Body of pancreas (tissue), 4 donors: Measurements from ENCODE around the gene FCAMR. TPM values are rescaled to one million over a fixed set of nuclear protein-coding genes. Genes with fewer than 3 reads are reported as not detected.

Experiments used
- ATAC-seq: fragments of 150-250 bp; one replicate; pipeline ENCODE4 v1.9.1; 2016
- DNase-seq, 4 donors: peaks; one replicate each; pipeline ENCODE4 v3.0.0-alpha.2; 2019
- H3K27ac ChIP-seq, 4 donors: fragments of 200-600 bp; sonication (generic); 1 replicate in 3 of 4; 2 replicates in 1 of 4; pipeline versions ENCODE4 v1.5.1 to v1.6.1; 2016 to 2019; ENCODE audit warnings: mild to moderate bottlenecking in 1 of 4, mixed read lengths in 1 of 4, moderate library complexity in 1 of 4
- H3K27me3 ChIP-seq, 2 donors: fragments of 200-600 bp; sonication (generic); one replicate each; pipeline ENCODE4 v1.6.0; 2016; ENCODE audit warnings: mild to moderate bottlenecking in 1 of 2
- H3K36me3 ChIP-seq, 2 donors: fragments of 200-600 bp; sonication (generic); replicated peaks in 1 of 2; 2 replicates each; pipeline ENCODE4 v1.5.1; 2016; ENCODE audit warnings: low read depth in 2 of 2; ENCODE audit not compliant: insufficient read depth in 1 of 2
- H3K4me1 ChIP-seq: fragments of 200-600 bp; sonication (generic); one replicate; pipeline ENCODE4 v1.6.0; 2016
- H3K4me3 ChIP-seq, 2 donors: fragments of 200-600 bp; sonication (generic); 1 replicate in 1 of 2; 2 replicates in 1 of 2; pipeline ENCODE4 v1.5.1; 2016 to 2019
- H3K9me3 ChIP-seq, 3 donors: fragments of 200-600 bp; sonication (generic); 1 replicate in 2 of 3; 2 replicates in 1 of 3; pipeline ENCODE4 v1.5.1; 2016
- POLR2A ChIP-seq, 3 donors: fragments of 450-650 bp; IDR thresholded peaks; one replicate each; pipeline ENCODE4 v1.6.1; 2016; ENCODE audit warnings: antibody characterized with exemption in 3 of 3, mild to moderate bottlenecking in 2 of 3
- WGBS, 2 donors: methylation state at CpG; one replicate each; pipeline ENCODE4 v1.1.5; 2017; 5-methylcytosine and 5-hydroxymethylcytosine counted together
- intact Hi-C: fragments of 100-400 bp; cut with DNase I; formaldehyde crosslinking; loops from one replicate; pipeline ENCODE4 v1.15.1; 2023
- total RNA-seq, 2 donors: library from RNA; depleted of rRNA; stranded (reverse); fragments of >200 nt; gene quantifications; one replicate each; pipeline ENCODE4 v1.1.0, GENCODE V29; 2016
- TF ChIP-seq, protein P1 (sequence below), 7 experiments: fragments of 450-650 bp in 4 of 7; fragments of 200-600 bp in 3 of 7; sonication (generic) in 3 of 7; IDR thresholded peaks; one replicate each; pipeline ENCODE4 v1.5.1; 2016 to 2019; ENCODE audit warnings: antibody characterized with exemption in 7 of 7

The FCAMR gene
- total RNA-seq, 2 donors from 2014 or later: not detected

DNA sequence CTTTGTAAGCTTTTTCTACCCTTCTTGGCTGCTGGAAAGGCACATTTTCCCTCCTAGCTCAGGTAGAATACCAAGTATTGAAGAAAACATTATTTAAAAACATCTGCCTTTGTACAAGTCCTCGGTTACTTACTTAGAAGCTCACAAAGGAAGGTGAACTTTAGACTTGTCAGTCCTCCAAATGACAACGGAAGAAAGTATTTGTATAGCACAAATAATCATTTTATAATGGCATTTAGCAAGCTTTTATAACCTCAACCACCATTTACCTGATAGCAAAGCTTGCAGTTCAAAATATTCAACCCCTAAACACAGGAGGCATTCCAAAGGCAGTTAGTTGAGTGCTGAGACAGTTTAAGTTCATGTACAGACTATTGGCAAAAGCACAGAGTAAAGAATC is 2.5 kb upstream of the FCAMR start:
- H3K4me3 ChIP-seq: no peak overlapping the region
- no peak for DNase-seq
- H3K27me3 ChIP-seq: no peaks in the 10 kb centered on the region
- H3K4me1 ChIP-seq: peaks cover 16% of the 10 kb centered on the region
- no peaks in the 10 kb centered on the region for H3K9me3 ChIP-seq
- 21% methylated on average over 2 of the region's 2 CpGs for WGBS, 2 donors
- H3K27ac ChIP-seq: no peak overlapping the region
- H3K36me3 ChIP-seq: no peaks in the 10 kb centered on the region
- ATAC-seq: no peak
- TF ChIP-seq, protein P1, sequence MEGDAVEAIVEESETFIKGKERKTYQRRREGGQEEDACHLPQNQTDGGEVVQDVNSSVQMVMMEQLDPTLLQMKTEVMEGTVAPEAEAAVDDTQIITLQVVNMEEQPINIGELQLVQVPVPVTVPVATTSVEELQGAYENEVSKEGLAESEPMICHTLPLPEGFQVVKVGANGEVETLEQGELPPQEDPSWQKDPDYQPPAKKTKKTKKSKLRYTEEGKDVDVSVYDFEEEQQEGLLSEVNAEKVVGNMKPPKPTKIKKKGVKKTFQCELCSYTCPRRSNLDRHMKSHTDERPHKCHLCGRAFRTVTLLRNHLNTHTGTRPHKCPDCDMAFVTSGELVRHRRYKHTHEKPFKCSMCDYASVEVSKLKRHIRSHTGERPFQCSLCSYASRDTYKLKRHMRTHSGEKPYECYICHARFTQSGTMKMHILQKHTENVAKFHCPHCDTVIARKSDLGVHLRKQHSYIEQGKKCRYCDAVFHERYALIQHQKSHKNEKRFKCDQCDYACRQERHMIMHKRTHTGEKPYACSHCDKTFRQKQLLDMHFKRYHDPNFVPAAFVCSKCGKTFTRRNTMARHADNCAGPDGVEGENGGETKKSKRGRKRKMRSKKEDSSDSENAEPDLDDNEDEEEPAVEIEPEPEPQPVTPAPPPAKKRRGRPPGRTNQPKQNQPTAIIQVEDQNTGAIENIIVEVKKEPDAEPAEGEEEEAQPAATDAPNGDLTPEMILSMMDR (IDR thresholded peaks at IDR 0.05): no peak
- no peak for TF ChIP-seq POLR2A (IDR thresholded peaks at IDR 0.05)
- intact Hi-C loops: loop anchor here (5.0 kb wide), 1 partner anchor 50 kb away; the partner anchor contains the start of gene FCMR

DNA sequence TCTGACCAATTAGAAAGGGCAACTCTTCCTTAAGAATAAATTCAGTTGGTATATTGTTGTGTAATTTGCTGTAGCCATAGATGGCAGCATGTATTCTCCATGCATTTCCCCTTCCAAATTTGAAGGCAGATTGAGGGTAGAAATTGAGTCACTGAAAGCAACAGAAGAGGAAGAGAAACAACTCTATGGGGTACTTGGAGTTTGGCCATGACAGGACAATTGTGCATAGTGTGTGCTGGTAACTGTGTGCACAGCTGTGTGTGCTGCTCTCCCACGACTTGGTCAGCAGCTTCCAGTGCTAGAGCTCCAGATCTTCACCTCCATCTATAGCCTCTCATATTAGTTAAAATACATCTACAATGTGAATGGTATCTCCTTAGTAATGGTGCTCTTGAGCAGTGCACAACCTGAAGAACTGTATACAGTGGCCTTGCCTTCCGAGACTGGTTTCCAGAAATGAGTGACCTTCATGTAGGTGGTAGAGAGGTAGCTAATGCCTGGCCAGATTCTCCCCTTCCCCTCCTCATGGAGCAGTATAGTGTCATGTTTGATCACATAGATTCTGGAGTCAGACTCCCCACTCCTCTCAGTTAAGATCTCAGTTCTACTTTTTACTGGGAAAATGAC is 882 bp upstream of the FCAMR start:
- TF ChIP-seq, protein P1 (IDR thresholded peaks at IDR 0.05): no peak
- H3K27ac ChIP-seq: no peak overlapping the region
- ATAC-seq: no peak

DNA sequence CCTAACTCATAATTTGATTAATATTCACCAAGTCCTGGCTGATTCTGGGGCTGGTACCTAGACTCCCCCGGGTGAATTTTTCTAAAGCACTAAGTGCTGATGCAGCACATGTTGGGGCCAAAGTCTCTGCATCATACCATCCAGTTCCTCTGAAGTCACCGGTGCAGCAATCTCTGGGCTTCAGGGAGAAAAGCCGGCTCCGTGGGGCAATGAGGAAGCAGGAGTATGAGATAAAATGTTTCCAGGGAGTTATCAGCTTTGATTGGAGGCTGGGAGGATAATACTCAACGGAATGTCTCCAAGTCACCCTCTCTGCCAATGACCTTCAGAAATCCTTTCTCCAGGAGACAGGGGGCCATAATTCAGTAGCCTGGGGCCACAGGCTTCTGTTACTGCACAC is 1.2 kb downstream of the FCAMR start:
- Histone ChIP-seq H3K27ac (peak overlapping the region in 3 of 4 donors; percentile 9 to 51 (median 50)), H3K36me3 (no peaks in the 10 kb centered on the region), H3K4me3 (no peak overlapping the region), H3K4me1 (peaks cover 16% of the 10 kb centered on the region), H3K9me3 (no peaks in the 10 kb centered on the region), H3K27me3 (no peaks in the 10 kb centered on the region)
- TF ChIP-seq, protein P1 (IDR thresholded peaks at IDR 0.05): no peak
- TF ChIP-seq POLR2A (IDR thresholded peaks at IDR 0.05): no peak
- peak; percentile 81 for ATAC-seq
- 9 to 10% methylated on average over 5 of the region's 5 CpGs for WGBS, 2 donors
- DNase-seq: peak; percentile 33 to 59 (median 46)
- intact Hi-C loops: no loop called here

More for the DNA sequence above, 882 bp upstream of the FCAMR start:
- no peaks in the 10 kb centered on the region for H3K9me3 ChIP-seq
- peaks cover 16% of the 10 kb centered on the region for H3K4me1 ChIP-seq
- no peak overlapping the region for H3K4me3 ChIP-seq
- H3K27me3 ChIP-seq: no peaks in the 10 kb centered on the region
- H3K36me3 ChIP-seq: no peaks in the 10 kb centered on the region
- WGBS, 2 donors: 67 to 82% methylated on average over 2 of the region's 2 CpGs
- DNase-seq: peak in 1 of 4 donors; percentile 20
- intact Hi-C loops: loop anchor here (5.0 kb wide), 1 partner anchor 49 kb away; the partner anchor contains the start of gene FCMR

DNA sequence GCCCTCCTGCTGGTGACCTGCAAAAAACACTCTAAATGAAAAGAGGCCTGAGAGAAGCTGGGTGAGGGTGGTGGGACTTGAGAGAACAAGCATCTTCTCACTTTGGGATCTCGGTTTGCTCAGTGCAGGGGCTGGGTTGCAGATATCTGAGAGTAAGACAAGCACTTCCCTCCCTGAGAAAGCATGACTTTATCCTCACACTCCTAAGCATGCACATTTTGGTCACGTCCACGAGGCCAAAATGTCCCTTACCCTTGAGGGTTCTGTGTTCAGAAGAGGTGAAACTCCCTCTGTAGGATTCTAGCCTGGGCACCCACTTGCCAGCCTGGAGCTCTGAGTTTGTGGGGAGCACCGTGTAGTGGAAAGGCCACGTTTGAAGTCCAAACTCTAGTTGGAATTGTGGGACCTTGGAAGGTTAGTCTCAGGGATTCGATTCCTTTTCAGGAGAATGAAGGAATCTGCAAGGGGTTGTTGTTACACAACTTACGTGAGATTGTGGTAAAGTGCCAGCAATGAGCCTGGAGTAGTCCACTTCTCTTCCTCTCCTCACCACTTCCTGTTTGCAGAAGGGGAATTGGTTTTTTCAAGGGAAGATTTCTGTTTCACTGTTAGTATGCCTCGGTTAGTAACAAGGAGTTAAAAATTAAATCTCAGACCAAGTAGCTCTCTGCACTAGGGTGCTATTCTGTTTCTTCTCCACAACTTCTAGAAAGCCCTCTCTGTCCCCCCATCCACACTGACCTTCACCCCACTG is 3.0 kb downstream of the FCAMR start:
- ATAC-seq (no peak), DNase-seq (peak in 1 of 4 donors; percentile 32)
- intact Hi-C loops: no loop called here
- H3K36me3 ChIP-seq: no peaks in the 10 kb centered on the region
- H3K4me3 ChIP-seq: no peak overlapping the region
- H3K27ac ChIP-seq: no peak overlapping the region
- H3K27me3 ChIP-seq: no peaks in the 10 kb centered on the region
- 51 to 77% methylated on average over 7 to 8 of the region's 8 CpGs for WGBS, 2 donors
- TF ChIP-seq, protein P1 (IDR thresholded peaks at IDR 0.05): no peak
- TF ChIP-seq POLR2A (IDR thresholded peaks at IDR 0.05): no peak
- peaks cover 16% of the 10 kb centered on the region for H3K4me1 ChIP-seq
- no peaks in the 10 kb centered on the region for H3K9me3 ChIP-seq
